ENCODE data around the gene EIF4ENIF1.

Gene EIF4ENIF1

GRCh38 chr22:31394326-31394725, 95.3 kb downstream of the EIF4ENIF1 start:
- intact Hi-C loops (cut with DNase I): no loop called here
- no peak for DNase-seq

- intact Hi-C loops (cut with DNase I): no loop called here
- DNase-seq: no peak
Measured at GRCh38 chr22:31393893-31394292, 95.7 kb downstream of the EIF4ENIF1 start.
